Mesothelial cell of epicardium (in vitro differentiated cells): Measurements from ENCODE around the gene MAST4. TPM values are rescaled to one million over a fixed set of nuclear protein-coding genes. Genes with fewer than 3 reads are reported as not detected.

Experiments
- DNase-seq, 2 experiments: peaks; one replicate each; pipeline ENCODE4 v3.0.0; 2021; ENCODE audit warnings: low spot score in 2 of 2; ENCODE audit not compliant: unreplicated experiment in 2 of 2
- H3K27ac Mint-ChIP-seq: 2 replicates; pipeline ENCODE4 v1.8.0; 2021; ENCODE audit warnings: mixed read lengths
- H3K27me3 Mint-ChIP-seq: 2 replicates; pipeline ENCODE4 v1.8.0; 2021; ENCODE audit warnings: low read depth, mixed read lengths
- H3K36me3 Mint-ChIP-seq: 2 replicates; pipeline ENCODE4 v1.8.0; 2021; ENCODE audit warnings: mixed read lengths
- H3K4me1 Mint-ChIP-seq: 2 replicates; pipeline ENCODE4 v1.8.0; 2021; ENCODE audit warnings: mixed read lengths
- H3K4me3 Mint-ChIP-seq: 2 replicates; pipeline ENCODE4 v1.8.0; 2021; ENCODE audit warnings: mild to moderate bottlenecking, moderate library complexity, mixed read lengths
- H3K9me3 Mint-ChIP-seq: 2 replicates; pipeline ENCODE4 v1.8.0; 2021; ENCODE audit warnings: mixed read lengths
- total RNA-seq: library from RNA; stranded (reverse); gene quantifications from 3 replicates; pipeline ENCODE4 v1.2.1, GENCODE V29; 2021
- TF ChIP-seq, protein P1 (sequence below): fragments of 200-600 bp; sonication (generic); IDR thresholded peaks from one replicate; pipeline ENCODE4 v1.5.0; 2021; ENCODE audit warnings: antibody characterized with exemption; ENCODE audit not compliant: unreplicated experiment

The MAST4 gene
- total RNA-seq, 1 donor from 2014 or later = 29.8 TPM

DNA sequence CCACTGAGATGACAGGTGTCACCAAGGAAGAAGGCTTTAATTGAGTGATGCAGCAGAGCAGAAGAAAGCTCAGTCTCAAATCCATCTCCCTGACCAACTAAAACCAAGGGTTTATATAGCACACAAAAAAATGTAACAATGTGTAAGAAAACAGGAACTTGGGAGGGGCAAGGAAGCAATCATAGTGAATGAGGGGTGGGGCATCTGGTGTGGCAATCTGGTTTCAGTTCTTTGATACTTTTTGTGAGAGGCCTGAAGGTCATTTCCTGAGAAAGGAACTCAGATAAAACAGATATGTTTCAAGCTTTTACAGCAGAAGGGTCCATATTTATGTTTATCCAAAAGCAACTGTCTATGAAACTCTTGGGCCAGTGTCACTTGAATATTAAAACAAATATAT, 580.7 kb downstream of the MAST4 start:
- Mint-ChIP-seq H3K4me3 (no peak overlapping the region), H3K4me1 (peaks cover 5% of the 10 kb centered on the region), H3K27me3 (no peaks in the 10 kb centered on the region), H3K9me3 (peaks cover 11% of the 10 kb centered on the region), H3K36me3 (peaks cover 2% of the 10 kb centered on the region), H3K27ac (no peak overlapping the region)
- DNase-seq = no peak
- TF ChIP-seq, protein P1, sequence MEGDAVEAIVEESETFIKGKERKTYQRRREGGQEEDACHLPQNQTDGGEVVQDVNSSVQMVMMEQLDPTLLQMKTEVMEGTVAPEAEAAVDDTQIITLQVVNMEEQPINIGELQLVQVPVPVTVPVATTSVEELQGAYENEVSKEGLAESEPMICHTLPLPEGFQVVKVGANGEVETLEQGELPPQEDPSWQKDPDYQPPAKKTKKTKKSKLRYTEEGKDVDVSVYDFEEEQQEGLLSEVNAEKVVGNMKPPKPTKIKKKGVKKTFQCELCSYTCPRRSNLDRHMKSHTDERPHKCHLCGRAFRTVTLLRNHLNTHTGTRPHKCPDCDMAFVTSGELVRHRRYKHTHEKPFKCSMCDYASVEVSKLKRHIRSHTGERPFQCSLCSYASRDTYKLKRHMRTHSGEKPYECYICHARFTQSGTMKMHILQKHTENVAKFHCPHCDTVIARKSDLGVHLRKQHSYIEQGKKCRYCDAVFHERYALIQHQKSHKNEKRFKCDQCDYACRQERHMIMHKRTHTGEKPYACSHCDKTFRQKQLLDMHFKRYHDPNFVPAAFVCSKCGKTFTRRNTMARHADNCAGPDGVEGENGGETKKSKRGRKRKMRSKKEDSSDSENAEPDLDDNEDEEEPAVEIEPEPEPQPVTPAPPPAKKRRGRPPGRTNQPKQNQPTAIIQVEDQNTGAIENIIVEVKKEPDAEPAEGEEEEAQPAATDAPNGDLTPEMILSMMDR = no peak

DNA sequence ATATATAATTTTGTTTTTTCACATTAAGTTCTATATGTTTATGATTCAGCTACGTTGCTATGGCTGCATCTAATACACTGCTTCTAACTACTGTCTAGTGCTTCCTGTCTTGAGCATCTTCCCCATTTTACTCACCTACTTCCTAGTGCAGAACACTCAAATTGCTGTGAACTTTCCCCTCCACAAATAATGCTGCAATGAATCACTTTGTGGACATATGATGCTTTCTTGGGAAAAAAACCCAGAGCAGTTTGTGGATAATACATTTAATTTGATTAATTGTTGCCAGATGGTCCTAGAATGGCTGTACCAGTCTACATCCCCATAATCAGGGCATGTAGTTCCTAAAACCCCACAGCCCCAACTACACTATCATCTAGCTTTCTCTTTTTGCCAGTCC, 581.9 kb downstream of the MAST4 start:
- DNase-seq = no peak
- TF ChIP-seq, protein P1 = no peak
- Mint-ChIP-seq H3K4me3 (no peak overlapping the region), H3K27me3 (no peaks in the 10 kb centered on the region), H3K4me1 (peaks cover 16% of the 10 kb centered on the region), H3K9me3 (peaks cover 11% of the 10 kb centered on the region), H3K36me3 (peaks cover 2% of the 10 kb centered on the region), H3K27ac (no peak overlapping the region)

GRCh38 chr5:67178966-67179365, 582.8 kb downstream of the MAST4 start:
- peaks cover 11% of the 10 kb centered on the region for H3K9me3 Mint-ChIP-seq
- H3K4me3 Mint-ChIP-seq = no peak overlapping the region
- no peak overlapping the region for H3K27ac Mint-ChIP-seq
- H3K27me3 Mint-ChIP-seq = no peaks in the 10 kb centered on the region
- DNase-seq = no peak
- TF ChIP-seq, protein P1 = no peak
- peaks cover 2% of the 10 kb centered on the region for H3K36me3 Mint-ChIP-seq
- H3K4me1 Mint-ChIP-seq = peaks cover 16% of the 10 kb centered on the region

DNA sequence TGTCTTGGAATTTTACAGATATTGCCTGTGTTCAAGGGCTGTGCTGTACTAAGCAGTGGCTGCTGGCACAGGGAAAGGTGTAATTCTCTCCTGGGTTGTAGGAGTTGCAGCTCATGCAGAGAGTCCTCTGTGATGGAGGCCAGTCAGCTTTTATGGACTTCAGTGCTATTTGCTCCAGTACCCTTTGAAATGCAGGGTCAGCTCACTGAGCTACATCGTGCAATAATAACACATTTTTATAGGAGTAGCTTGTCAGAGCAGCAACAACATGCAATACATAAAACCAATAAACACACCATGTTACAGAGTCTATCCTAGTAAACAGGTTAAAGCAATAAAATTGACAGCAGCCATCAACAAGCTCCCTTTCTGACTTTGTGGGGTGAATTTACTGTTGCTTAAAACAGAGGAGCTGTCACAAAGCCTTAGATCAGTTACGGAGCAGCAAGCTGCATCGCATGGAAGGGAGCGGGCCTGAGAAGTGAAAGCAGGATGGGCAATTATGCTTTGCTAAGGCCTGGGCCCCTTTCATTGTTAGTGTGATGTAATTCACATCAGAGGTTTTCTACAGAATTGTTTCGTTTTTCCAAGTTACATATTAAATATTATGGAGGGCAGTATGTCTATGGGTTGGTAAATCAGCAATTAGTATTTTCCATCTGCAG, 583.6 kb downstream of the MAST4 start:
- H3K9me3 Mint-ChIP-seq = peaks cover 11% of the 10 kb centered on the region
- H3K27me3 Mint-ChIP-seq = no peaks in the 10 kb centered on the region
- no peak overlapping the region for H3K4me3 Mint-ChIP-seq
- peaks cover 2% of the 10 kb centered on the region for H3K36me3 Mint-ChIP-seq
- H3K4me1 Mint-ChIP-seq = peaks cover 16% of the 10 kb centered on the region
- H3K27ac Mint-ChIP-seq = no peak overlapping the region
- DNase-seq = no peak
- TF ChIP-seq, protein P1 = no peak

DNA sequence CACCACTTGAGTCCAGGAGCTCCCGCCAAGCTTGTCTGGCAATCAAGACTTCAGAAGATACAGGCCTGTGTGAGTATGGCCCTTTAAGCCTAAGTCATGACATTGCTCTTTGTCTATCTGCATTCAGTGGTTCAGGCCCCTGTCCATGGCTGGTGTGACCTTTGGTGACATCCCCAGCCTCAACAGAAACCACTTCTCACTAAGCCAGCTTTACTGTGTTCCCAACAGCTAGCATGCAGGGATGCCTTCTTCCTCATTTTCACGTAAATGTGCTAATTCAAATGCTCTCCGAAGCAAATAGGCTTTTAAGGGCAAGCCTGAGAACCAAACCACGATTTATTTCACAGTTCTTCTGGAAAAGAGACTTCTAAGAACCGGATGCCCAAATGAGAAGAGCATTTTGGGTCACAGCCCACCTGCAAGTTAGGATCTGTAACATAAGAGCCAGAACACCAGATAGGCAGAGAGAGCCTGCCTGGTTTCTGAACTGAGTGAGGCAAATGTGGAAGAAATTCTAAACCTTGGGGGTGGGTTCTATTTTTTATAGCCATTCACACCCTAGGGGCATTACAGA, 585.5 kb downstream of the MAST4 start:
- TF ChIP-seq, protein P1 = no peak
- Mint-ChIP-seq H3K36me3 (peaks cover 2% of the 10 kb centered on the region), H3K4me1 (peaks cover 16% of the 10 kb centered on the region), H3K27me3 (no peaks in the 10 kb centered on the region), H3K4me3 (no peak overlapping the region), H3K27ac (peak overlapping the region; percentile 72), H3K9me3 (peaks cover 9% of the 10 kb centered on the region)
- no peak for DNase-seq
